H1 (cell line): Measurements from ENCODE around the gene SAMMSON. TPM values are rescaled to one million over a fixed set of nuclear protein-coding genes. Genes with fewer than 3 reads are reported as not detected.

Experiments
- CTCF ChIA-PET: fragments of 300-600 bp; sonication (Branson Sonifier 250); formaldehyde crosslinking; loops from one replicate; lab custom pipeline; 2021; ENCODE audit not compliant: partially characterized antibody; lab: Charles Lee
- POLR2A ChIA-PET: fragments of 300-600 bp; sonication (Branson Sonifier 250); formaldehyde crosslinking; loops from one replicate; lab custom pipeline; 2021; ENCODE audit warnings: inconsistent platforms; ENCODE audit not compliant: partially characterized antibody; lab: Charles Lee
- DNase-seq, 2 experiments: peaks; one replicate each; pipeline versions ENCODE4 v3.0.0 to v3.0.0-alpha.2; 2010 to 2022; ENCODE audit warnings: low spot score in 2 of 2, low read depth in 1 of 2, mixed read lengths in 1 of 2
- FAIRE-seq: peaks from 2 replicates; lab custom pipeline; 2011; peaks lifted over from hg19 to GRCh38; lab: Jason Lieb, UNC
- H2AFZ ChIP-seq: 2 replicates; pipeline ENCODE4 v1.8.1; 2012; ENCODE audit warnings: low read length, inconsistent platforms
- H2AK5ac ChIP-seq: 2 replicates; pipeline ENCODE4 v1.6.1; 2013; ENCODE audit warnings: low read depth, low read length
- H2BK120ac ChIP-seq: replicated peaks from 2 replicates; pipeline ENCODE3; 2013; ENCODE audit warnings: low read depth, low read length, inconsistent platforms
- H2BK12ac ChIP-seq: 2 replicates; pipeline ENCODE4 v1.6.1; 2013; ENCODE audit warnings: low read depth, low read length
- H2BK15ac ChIP-seq: 2 replicates; pipeline ENCODE4 v1.6.1; 2013; ENCODE audit warnings: low read length
- H2BK20ac ChIP-seq: 2 replicates; pipeline ENCODE4 v1.6.1; 2013; ENCODE audit warnings: low read length
- H2BK5ac ChIP-seq: 2 replicates; pipeline ENCODE4 v1.6.1; 2013; ENCODE audit warnings: low read depth, low read length
- H3K14ac ChIP-seq: 2 replicates; pipeline ENCODE4 v1.6.1; 2013; ENCODE audit warnings: inconsistent platforms; ENCODE audit not compliant: insufficient read length
- H3K18ac ChIP-seq: 2 replicates; pipeline ENCODE4 v1.6.1; 2013; ENCODE audit warnings: low read length; ENCODE audit errors: extremely low read depth
- H3K23ac ChIP-seq: 2 replicates; pipeline ENCODE4 v1.6.1; 2013; ENCODE audit warnings: inconsistent platforms; ENCODE audit not compliant: insufficient read length
- H3K23me2 ChIP-seq: 2 replicates; pipeline ENCODE4 v1.6.1; 2013; ENCODE audit warnings: low read depth, low read length
- H3K27ac ChIP-seq: 2 replicates; pipeline ENCODE4 v1.6.1; 2011; ENCODE audit warnings: low read depth, low read length, inconsistent platforms
- H3K27me3 ChIP-seq, 4 experiments: replicated peaks in 1 of 4; 1 replicate in 1 of 4; 2 replicates in 3 of 4; pipeline versions ENCODE4 v1.6.1 to v1.8.1; 2011 to 2013; ENCODE audit warnings: low read length in 3 of 4, mild to moderate bottlenecking in 3 of 4, inconsistent platforms in 2 of 4, mixed read lengths in 2 of 4, moderate library complexity in 1 of 4; ENCODE audit not compliant: control insufficient read depth in 3 of 4, insufficient read depth in 3 of 4; ENCODE audit errors: extremely low read depth in 1 of 4
- H3K36me3 ChIP-seq, 4 experiments: 2 replicates each; pipeline versions ENCODE4 v1.6.1 to v1.8.1; 2011 to 2013; ENCODE audit warnings: mild to moderate bottlenecking in 4 of 4, low read length in 3 of 4, moderate library complexity in 2 of 4, control low read depth in 1 of 4, inconsistent platforms in 1 of 4; ENCODE audit not compliant: insufficient read depth in 4 of 4, control insufficient read depth in 2 of 4
- H3K4ac ChIP-seq: replicated peaks from 2 replicates; pipeline ENCODE3; 2013; ENCODE audit warnings: low read length, low read depth, mixed read lengths, inconsistent platforms; ENCODE audit not compliant: insufficient read length
- H3K4me1 ChIP-seq, 4 experiments: replicated peaks in 1 of 4; 1 replicate in 1 of 4; 2 replicates in 3 of 4; pipeline versions ENCODE4 v1.6.1 to v1.8.1; 2011 to 2013; ENCODE audit warnings: low read length in 3 of 4, inconsistent platforms in 2 of 4, mixed read lengths in 1 of 4; ENCODE audit not compliant: insufficient read depth in 4 of 4, control insufficient read depth in 3 of 4
- H3K4me2 ChIP-seq, 2 experiments: 2 replicates each; pipeline versions ENCODE4 v1.6.1 to v1.8.1; 2011 to 2013; ENCODE audit warnings: low read depth in 2 of 2, low read length in 2 of 2, control low read depth in 1 of 2, inconsistent platforms in 1 of 2, mild to moderate bottlenecking in 1 of 2; ENCODE audit not compliant: insufficient read depth in 1 of 2
- H3K4me3 ChIP-seq, 4 experiments: fragments of 200-600, 300-600 bp in 1 of 4; sonication (generic), shearing (Covaris generic), sonication (Bioruptor Twin) in 1 of 4; 2 replicates each; pipeline versions ENCODE4 v1.5.1 to v1.8.1; 2011 to 2016; ENCODE audit warnings: low read length in 4 of 4, low read depth in 3 of 4, control low read depth in 2 of 4, inconsistent platforms in 2 of 4, mild to moderate bottlenecking in 2 of 4, mixed read lengths in 1 of 4, moderate library complexity in 1 of 4; ENCODE audit not compliant: insufficient read depth in 2 of 4; ENCODE audit errors: extremely low read depth in 1 of 4
- H3K56ac ChIP-seq: replicated peaks from 2 replicates; pipeline ENCODE3; 2013; ENCODE audit warnings: low read depth, mild to moderate bottlenecking, mixed read lengths, low read length, inconsistent platforms; ENCODE audit not compliant: insufficient read length
- H3K79me1 ChIP-seq: 2 replicates; pipeline ENCODE4 v1.6.1; 2013; ENCODE audit warnings: low read depth, low read length, control low read depth
- H3K79me2 ChIP-seq, 2 experiments: 2 replicates each; pipeline versions ENCODE4 v1.6.1 to v1.8.1; 2012 to 2013; ENCODE audit warnings: low read length in 2 of 2, mild to moderate bottlenecking in 2 of 2, inconsistent platforms in 1 of 2; ENCODE audit not compliant: insufficient read depth in 2 of 2, control insufficient read depth in 1 of 2
- H3K9ac ChIP-seq, 4 experiments: replicated peaks in 1 of 4; 1 replicate in 1 of 4; 2 replicates in 3 of 4; pipeline versions ENCODE4 v1.6.1 to v1.8.1; 2011 to 2013; ENCODE audit warnings: low read depth in 3 of 4, low read length in 3 of 4, control low read depth in 2 of 4, mild to moderate bottlenecking in 2 of 4, moderate library complexity in 2 of 4, inconsistent platforms in 1 of 4; ENCODE audit errors: extremely low read depth in 1 of 4
- H3K9me3 ChIP-seq, 2 experiments: 2 replicates each; pipeline versions ENCODE4 v1.6.1 to v1.8.1; 2012 to 2013; ENCODE audit warnings: mild to moderate bottlenecking in 2 of 2, moderate library complexity in 2 of 2, control low read depth in 1 of 2, inconsistent platforms in 1 of 2, low read depth in 1 of 2, low read length in 1 of 2, mixed read lengths in 1 of 2; ENCODE audit not compliant: insufficient read depth in 2 of 2
- H4K20me1 ChIP-seq, 2 experiments: replicated peaks in 1 of 2; 2 replicates each; pipeline versions ENCODE3 to v1.8.1; 2011 to 2013; ENCODE audit warnings: inconsistent platforms in 2 of 2, low read length in 2 of 2, mild to moderate bottlenecking in 1 of 2; ENCODE audit not compliant: insufficient read depth in 2 of 2, control insufficient read depth in 1 of 2
- H4K5ac ChIP-seq: 2 replicates; pipeline ENCODE4 v1.6.1; 2013; ENCODE audit warnings: low read length, low read depth, mixed read lengths, inconsistent platforms; ENCODE audit not compliant: insufficient read length
- H4K8ac ChIP-seq: 2 replicates; pipeline ENCODE4 v1.8.0; 2013; ENCODE audit warnings: mild to moderate bottlenecking, moderate library complexity, low read length, inconsistent platforms; ENCODE audit not compliant: insufficient read depth; ENCODE audit errors: extremely low read depth
- H4K91ac ChIP-seq: replicated peaks from 2 replicates; pipeline ENCODE3; 2013; ENCODE audit warnings: low read length, mixed read lengths, inconsistent platforms; ENCODE audit not compliant: insufficient read length
- RBBP5 ChIP-seq: IDR thresholded peaks from 2 replicates; pipeline ENCODE4 v1.7.1; 2012; ENCODE audit warnings: low read depth, mild to moderate bottlenecking, inconsistent platforms, low read length, moderate library complexity, borderline replicate concordance
- WGBS, 2 experiments: shearing (Covaris generic) in 1 of 2; methylation state at CpG; one replicate each; pipeline versions ENCODE4 v1.1.6 to v1.1.7; 2013 to 2015; ENCODE audit warnings: low lambda C conversion rate in 2 of 2, mixed read lengths in 2 of 2, inconsistent platforms in 1 of 2, low coverage in 1 of 2, missing lambda C conversion rate in 1 of 2; ENCODE audit not compliant: insufficient replicate concordance in 2 of 2, insufficient coverage in 1 of 2, insufficient read length in 1 of 2; ENCODE audit errors: extremely low coverage in 1 of 2, missing lambda C conversion rate in 1 of 2; 5-methylcytosine and 5-hydroxymethylcytosine counted together
- polyA plus RNA-seq, 7 experiments: library from polyadenylated mRNA; depleted of rRNA in 3 of 7; stranded (reverse) in 5 of 7; unstranded in 2 of 7; fragments of >200 nt in 5 of 7; fragments of 200-250 nt in 2 of 7; gene quantifications; 1 replicate in 5 of 7; 2 replicates in 1 of 7; 4 replicates in 1 of 7; pipeline versions ENCODE4 v1.2.1 to v1.2.3, GENCODE V29; 2011 to 2013; ENCODE audit warnings: missing spikeins in 2 of 7, mixed read lengths in 2 of 7
- total RNA-seq: library from RNA; stranded (reverse); fragmentation: NEBNext Ultra II Directional; extraction: Animal tissue kit (Norgen Biotek cat#: 25700); gene quantifications from 2 replicates; pipeline ENCODE4 v1.2.1, GENCODE V29; 2021

Gene SAMMSON
- total and polyA plus RNA-seq, 2 of the 8 experiments (the other 6 are each of a cell fraction or from before 2014, with no cell fraction given): not detected

- DNase-seq: no peak
- FAIRE-seq: no peak
These were observed 39.2 kb downstream of the SAMMSON start for GRCh38 chr3:70038693-70039092.

More at GRCh38 chr3:70038693-70039092, 39.2 kb downstream of the SAMMSON start:
- Histone ChIP-seq H4K8ac (no peak overlapping the region), H4K91ac (no peak overlapping the region), H2BK5ac (no peak overlapping the region), H3K23me2 (no peaks in the 10 kb centered on the region), H3K79me2 (no peaks in the 10 kb centered on the region), H3K9ac (no peak overlapping the region), H2BK12ac (no peak overlapping the region), H3K14ac (no peak overlapping the region), H2BK120ac (no peak overlapping the region), H2AK5ac (no peak overlapping the region), H3K27ac (no peak overlapping the region), H3K23ac (no peak overlapping the region), H3K56ac (no peak overlapping the region), H3K36me3 (no peaks in the 10 kb centered on the region), H3K4me3 (no peak overlapping the region), H2AFZ (no peak overlapping the region), H3K4ac (no peak overlapping the region), H3K27me3 (no peaks in the 10 kb centered on the region), H3K4me2 (no peak overlapping the region), H3K18ac (no peak overlapping the region), H2BK15ac (no peak overlapping the region)
- CTCF ChIA-PET: no interaction called here
- POLR2A ChIA-PET: no interaction called here
- no peak for TF ChIP-seq RBBP5
- TF ChIP-seq, all 59 proteins: peak for 0
- no peak overlapping the region for H2BK20ac ChIP-seq
- no peaks in the 10 kb centered on the region for H3K79me1 ChIP-seq
- no peak overlapping the region for H4K5ac ChIP-seq
- no peaks in the 10 kb centered on the region for H3K4me1 ChIP-seq
- H4K20me1 ChIP-seq: no peaks in the 10 kb centered on the region
- no peaks in the 10 kb centered on the region for H3K9me3 ChIP-seq
- WGBS, 2 experiments: 100% methylated on average over 1 of the region's 1 CpG; no CpG with 5 or more reads in 1 of the 2 experiments
